Ovary (tissue), 3 donors: ENCODE measurements around the gene KCND3.

Source experiments
- EP300 ChIP-seq: sonication (generic); formaldehyde crosslinking; IDR thresholded peaks from one replicate; pipeline ENCODE4 v1.6.1; 2017; ENCODE audit warnings: antibody characterized with exemption
- POLR2A ChIP-seq: fragments of 450-650 bp; IDR thresholded peaks from one replicate; pipeline ENCODE4 v1.6.1; 2017; ENCODE audit warnings: antibody characterized with exemption, mild to moderate bottlenecking, moderate library complexity
- TF ChIP-seq, protein P1 (sequence below), 3 donors: fragments of 450-650 bp in 2 of 3; fragments of 200-600 bp in 1 of 3; IDR thresholded peaks; one replicate each; pipeline versions ENCODE4 v1.5.1 to v1.8.0; 2016 to 2022; ENCODE audit warnings: antibody characterized with exemption in 3 of 3, mild to moderate bottlenecking in 1 of 3
- donor health status: DM: no; HTN: no; CAD: no.

DNA sequence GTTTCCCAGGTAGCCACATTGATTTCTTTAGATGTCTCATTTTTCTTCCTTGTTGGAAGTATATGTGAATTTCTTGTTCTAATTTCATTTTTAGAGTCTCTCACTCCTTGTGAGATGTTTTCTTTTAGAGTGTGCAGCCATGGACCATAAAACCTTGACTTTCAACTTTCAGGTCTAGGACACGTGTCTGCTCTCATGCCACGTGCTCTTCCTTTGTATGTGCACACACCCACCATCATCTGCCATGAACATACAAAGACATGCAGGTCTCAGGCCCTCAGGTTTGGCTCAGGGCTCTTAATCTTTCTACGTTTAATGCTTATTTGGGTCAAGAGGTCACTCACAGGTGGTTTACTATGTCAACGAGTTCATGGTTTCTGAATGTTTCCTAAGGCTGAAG, 163.2 kb downstream of the KCND3 start:
- TF ChIP-seq, protein P1, sequence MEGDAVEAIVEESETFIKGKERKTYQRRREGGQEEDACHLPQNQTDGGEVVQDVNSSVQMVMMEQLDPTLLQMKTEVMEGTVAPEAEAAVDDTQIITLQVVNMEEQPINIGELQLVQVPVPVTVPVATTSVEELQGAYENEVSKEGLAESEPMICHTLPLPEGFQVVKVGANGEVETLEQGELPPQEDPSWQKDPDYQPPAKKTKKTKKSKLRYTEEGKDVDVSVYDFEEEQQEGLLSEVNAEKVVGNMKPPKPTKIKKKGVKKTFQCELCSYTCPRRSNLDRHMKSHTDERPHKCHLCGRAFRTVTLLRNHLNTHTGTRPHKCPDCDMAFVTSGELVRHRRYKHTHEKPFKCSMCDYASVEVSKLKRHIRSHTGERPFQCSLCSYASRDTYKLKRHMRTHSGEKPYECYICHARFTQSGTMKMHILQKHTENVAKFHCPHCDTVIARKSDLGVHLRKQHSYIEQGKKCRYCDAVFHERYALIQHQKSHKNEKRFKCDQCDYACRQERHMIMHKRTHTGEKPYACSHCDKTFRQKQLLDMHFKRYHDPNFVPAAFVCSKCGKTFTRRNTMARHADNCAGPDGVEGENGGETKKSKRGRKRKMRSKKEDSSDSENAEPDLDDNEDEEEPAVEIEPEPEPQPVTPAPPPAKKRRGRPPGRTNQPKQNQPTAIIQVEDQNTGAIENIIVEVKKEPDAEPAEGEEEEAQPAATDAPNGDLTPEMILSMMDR (IDR thresholded peaks at IDR 0.05) = no peak
- TF ChIP-seq EP300 (no peak), POLR2A (no peak)
